Keratinocyte (primary cell): Measurements from ENCODE around the gene IFNL4. TPM values are rescaled to one million over a fixed set of nuclear protein-coding genes. Genes with fewer than 3 reads are reported as not detected.

Experiments used
- DNase-seq: peaks from one replicate; pipeline ENCODE4 v3.0.0-alpha.2; 2011; ENCODE audit warnings: low read depth, missing footprints, low spot score
- FAIRE-seq: peaks from 2 replicates; lab custom pipeline; 2011; peaks lifted over from hg19 to GRCh38; lab: Jason Lieb, UNC
- H2AFZ ChIP-seq: 2 replicates; pipeline ENCODE4 v1.6.0; 2012; ENCODE audit warnings: low read length, control low read depth, inconsistent platforms; ENCODE audit not compliant: control insufficient read depth
- H3K27ac ChIP-seq: 2 replicates; pipeline ENCODE4 v1.5.1; 2011; ENCODE audit warnings: low read length; ENCODE audit not compliant: control insufficient read depth, insufficient read depth
- H3K27me3 ChIP-seq: 3 replicates; pipeline ENCODE4 v1.6.0; 2011; ENCODE audit warnings: low read length; ENCODE audit not compliant: control insufficient read depth, insufficient read depth; ENCODE audit errors: extremely low read depth
- H3K36me3 ChIP-seq, 2 experiments: 2 replicates in 1 of 2; 3 replicates in 1 of 2; pipeline ENCODE4 v1.5.1; 2011; ENCODE audit warnings: low read length in 2 of 2, mild to moderate bottlenecking in 1 of 2; ENCODE audit not compliant: control insufficient read depth in 2 of 2, insufficient read depth in 2 of 2; ENCODE audit errors: extremely low read depth in 1 of 2
- H3K4me1 ChIP-seq: 3 replicates; pipeline ENCODE4 v1.5.1; 2011; ENCODE audit warnings: low read length; ENCODE audit not compliant: control insufficient read depth, insufficient read depth; ENCODE audit errors: extremely low read depth
- H3K4me2 ChIP-seq: 3 replicates; pipeline ENCODE4 v1.6.0; 2011; ENCODE audit warnings: low read depth, low read length; ENCODE audit not compliant: control insufficient read depth, insufficient read depth; ENCODE audit errors: extremely low read depth
- H3K4me3 ChIP-seq, 3 experiments: fragments of 200-600 bp in 1 of 3; sonication (generic) in 1 of 3; 2 replicates in 2 of 3; 3 replicates in 1 of 3; pipeline ENCODE4 v1.5.1; 2011 to 2016; ENCODE audit warnings: low read length in 3 of 3, mild to moderate bottlenecking in 3 of 3, control low read depth in 2 of 3, inconsistent platforms in 1 of 3, low read depth in 1 of 3, mixed read lengths in 1 of 3, mixed run types in 1 of 3, moderate library complexity in 1 of 3; ENCODE audit not compliant: control insufficient read depth in 2 of 3, insufficient read depth in 2 of 3; ENCODE audit errors: extremely low read depth in 1 of 3
- H3K79me2 ChIP-seq: 2 replicates; pipeline ENCODE4 v1.6.0; 2012; ENCODE audit warnings: low read length; ENCODE audit not compliant: control insufficient read depth, insufficient read depth
- H3K9ac ChIP-seq: 3 replicates; pipeline ENCODE4 v1.6.0; 2011; ENCODE audit warnings: low read length; ENCODE audit not compliant: control insufficient read depth, insufficient read depth; ENCODE audit errors: extremely low read depth
- H3K9me1 ChIP-seq: 3 replicates; pipeline ENCODE4 v1.6.0; 2011; ENCODE audit warnings: low read length; ENCODE audit not compliant: control insufficient read depth, insufficient read depth; ENCODE audit errors: extremely low read depth
- H3K9me3 ChIP-seq: 2 replicates; pipeline ENCODE4 v1.5.1; 2012; ENCODE audit warnings: low read depth, low read length; ENCODE audit not compliant: control insufficient read depth
- H4K20me1 ChIP-seq: 3 replicates; pipeline ENCODE4 v1.6.0; 2011; ENCODE audit warnings: low read length; ENCODE audit not compliant: control insufficient read depth, insufficient read depth; ENCODE audit errors: extremely low read depth
- EZH2 ChIP-seq: IDR thresholded peaks from one replicate; pipeline ENCODE4 v1.6.1; 2012; ENCODE audit warnings: inconsistent platforms, mild to moderate bottlenecking, low read length, moderate library complexity
- dilution Hi-C: fragments of 300-500 bp; cut with MboI; formaldehyde crosslinking; loops from one replicate; pipeline ENCODE4 v1.7.0; 2020; ENCODE audit warnings: low sequenced_read_pairs; ENCODE audit not compliant: extremely low pct_ligation_motif_present
- polyA plus RNA-seq, 5 experiments: library from polyadenylated mRNA; depleted of rRNA in 3 of 5; stranded (reverse) in 3 of 5; stranded (forward) in 1 of 5; unstranded in 1 of 5; fragments of >200 nt; gene quantifications; 1 replicate in 1 of 5; 2 replicates in 3 of 5; 3 replicates in 1 of 5; pipeline versions ENCODE4 v1.2.1 to v1.2.3, GENCODE V29; 2011 to 2012; ENCODE audit warnings: missing spikeins in 2 of 5, low read depth in 1 of 5, low replicate concordance in 1 of 5
- TF ChIP-seq, protein P1 (sequence below), 3 experiments: IDR thresholded peaks in 1 of 3; conservative IDR thresholded peaks in 1 of 3; optimal IDR thresholded peaks in 1 of 3; 2 replicates in 2 of 3; 3 replicates in 1 of 3; pipeline versions ENCODE3 to v1.5.1; 2011; ENCODE audit warnings: low read length in 3 of 3, mild to moderate bottlenecking in 3 of 3, moderate library complexity in 2 of 3, control low read depth in 1 of 3, inconsistent platforms in 1 of 3; ENCODE audit not compliant: insufficient read depth in 2 of 3; ENCODE audit errors: extremely low read depth in 1 of 3

The IFNL4 gene
- polyA plus RNA-seq, 1 donor (not counting 4 experiments of a cell fraction or from before 2014, with no cell fraction given) = not detected

- peaks cover 8% of the 10 kb centered on the region for H3K27me3 ChIP-seq
- H3K9me1 ChIP-seq = no peaks in the 10 kb centered on the region
- dilution Hi-C loops = no loop called here
- no peak for DNase-seq
- no peak for FAIRE-seq
- no peaks in the 10 kb centered on the region for H4K20me1 ChIP-seq
- no peak overlapping the region for H3K9ac ChIP-seq
- no peaks in the 10 kb centered on the region for H3K36me3 ChIP-seq
- no peaks in the 10 kb centered on the region for H3K4me1 ChIP-seq
- H3K27ac ChIP-seq = no peak overlapping the region
- H3K9me3 ChIP-seq = no peaks in the 10 kb centered on the region
- no peak overlapping the region for H3K4me3 ChIP-seq
- no peak overlapping the region for H2AFZ ChIP-seq
- no peak overlapping the region for H3K4me2 ChIP-seq
- TF ChIP-seq, protein P1, sequence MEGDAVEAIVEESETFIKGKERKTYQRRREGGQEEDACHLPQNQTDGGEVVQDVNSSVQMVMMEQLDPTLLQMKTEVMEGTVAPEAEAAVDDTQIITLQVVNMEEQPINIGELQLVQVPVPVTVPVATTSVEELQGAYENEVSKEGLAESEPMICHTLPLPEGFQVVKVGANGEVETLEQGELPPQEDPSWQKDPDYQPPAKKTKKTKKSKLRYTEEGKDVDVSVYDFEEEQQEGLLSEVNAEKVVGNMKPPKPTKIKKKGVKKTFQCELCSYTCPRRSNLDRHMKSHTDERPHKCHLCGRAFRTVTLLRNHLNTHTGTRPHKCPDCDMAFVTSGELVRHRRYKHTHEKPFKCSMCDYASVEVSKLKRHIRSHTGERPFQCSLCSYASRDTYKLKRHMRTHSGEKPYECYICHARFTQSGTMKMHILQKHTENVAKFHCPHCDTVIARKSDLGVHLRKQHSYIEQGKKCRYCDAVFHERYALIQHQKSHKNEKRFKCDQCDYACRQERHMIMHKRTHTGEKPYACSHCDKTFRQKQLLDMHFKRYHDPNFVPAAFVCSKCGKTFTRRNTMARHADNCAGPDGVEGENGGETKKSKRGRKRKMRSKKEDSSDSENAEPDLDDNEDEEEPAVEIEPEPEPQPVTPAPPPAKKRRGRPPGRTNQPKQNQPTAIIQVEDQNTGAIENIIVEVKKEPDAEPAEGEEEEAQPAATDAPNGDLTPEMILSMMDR (optimal IDR thresholded peaks at IDR 0.05 in 1 of 3, IDR thresholded peaks at IDR 0.05 in 1 of 3, conservative IDR thresholded peaks at IDR 0.05 in 1 of 3; ENCODE audit: extremely low read depth in 1 of 3, insufficient read depth in 2 of 3, low read length in 3 of 3) = no peak
- TF ChIP-seq EZH2 = no peak
- H3K79me2 ChIP-seq = no peaks in the 10 kb centered on the region
These were observed 48.2 kb upstream of the IFNL4 start for GRCh38 chr19:39296906-39297305.

- TF ChIP-seq, protein P1 (optimal IDR thresholded peaks at IDR 0.05 in 1 of 3, IDR thresholded peaks at IDR 0.05 in 1 of 3, conservative IDR thresholded peaks at IDR 0.05 in 1 of 3; ENCODE audit: extremely low read depth in 1 of 3, insufficient read depth in 2 of 3, low read length in 3 of 3) = no peak
- no peak within 1 kb of the TSS for H3K9ac ChIP-seq
- H3K9me1 ChIP-seq = no peaks in the 10 kb centered on the region
- H3K4me1 ChIP-seq = no peaks in the 10 kb centered on the region
- H3K79me2 ChIP-seq = no peaks in the 10 kb centered on the region
- FAIRE-seq (no peak), DNase-seq (no peak)
- dilution Hi-C loops = no loop called here
- no peak within 1 kb of the TSS for H3K4me3 ChIP-seq
- no peak within 1 kb of the TSS for H2AFZ ChIP-seq
- no peak within 1 kb of the TSS for H3K4me2 ChIP-seq
- H3K27me3 ChIP-seq = peaks cover 8% of the 10 kb centered on the region
- H3K27ac ChIP-seq = no peak within 1 kb of the TSS
- no peaks in the 10 kb centered on the region for H3K9me3 ChIP-seq
- no peaks in the 10 kb centered on the region for H3K36me3 ChIP-seq
- H4K20me1 ChIP-seq = no peaks in the 10 kb centered on the region
These were observed 47.5 kb upstream of the IFNL4 start, which contains the start of gene IFNL1 for GRCh38 chr19:39296055-39296645. Gene IFNL1, plus strand, starts transcription at chr19:39296407. Its CDS starts 15 bp downstream, at chr19:39296422.
